NCI-H2107 treated with DMSO at 0.1 percent for 48 hours (cell line): ENCODE results near the gene GUCY2F.

Experiments
- DNase-seq: peaks from one replicate; lab custom pipeline; 2025; ENCODE audit not compliant: unreplicated experiment; lab: John Stamatoyannopoulos, UW

The GUCY2F gene

DNA sequence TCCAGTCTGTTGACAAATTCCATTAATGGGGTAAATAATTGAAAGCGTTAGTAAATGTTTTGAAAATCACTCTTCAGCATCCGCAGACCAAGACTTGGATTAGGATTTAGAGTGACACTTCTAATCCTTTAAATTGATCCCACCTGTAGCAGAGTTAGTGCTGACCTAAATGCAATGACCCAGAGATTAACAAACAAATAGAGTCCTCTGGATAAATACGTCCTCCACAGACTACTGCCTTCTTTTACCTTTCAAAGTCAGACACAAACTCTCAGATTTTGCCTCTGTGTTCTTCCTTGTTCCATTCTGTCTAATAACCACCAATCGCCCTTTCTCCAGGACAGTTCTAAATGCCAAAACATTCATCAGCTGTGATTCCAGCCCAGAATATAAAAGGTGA, at the start of gene GUCY2F:
GUCY2F (minus strand) TSS at position 101 of the 400 bp plus-strand sequence. CDS start 6,150 bp downstream, outside the sequence.
- DNase-seq = no peak

DNA sequence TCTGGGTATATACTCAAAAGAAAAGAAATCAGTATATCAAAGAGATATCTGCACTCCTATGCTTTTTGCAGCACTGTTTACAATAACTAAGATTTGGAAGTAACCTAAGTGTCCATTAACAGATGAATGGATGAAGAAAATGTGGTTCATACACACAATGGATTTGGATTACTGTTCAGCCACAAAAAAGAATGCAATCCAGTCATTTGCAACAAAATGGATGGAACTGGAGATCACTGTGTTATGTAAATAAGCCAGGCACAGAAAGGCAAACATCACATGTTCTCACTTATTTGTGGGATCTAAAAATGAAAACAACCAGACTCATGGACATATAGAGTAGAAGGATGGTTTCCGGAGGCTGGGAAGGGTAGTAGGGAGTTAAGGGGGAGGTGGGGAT, 37.1 kb upstream of the GUCY2F start:
- DNase-seq = no peak

DNA sequence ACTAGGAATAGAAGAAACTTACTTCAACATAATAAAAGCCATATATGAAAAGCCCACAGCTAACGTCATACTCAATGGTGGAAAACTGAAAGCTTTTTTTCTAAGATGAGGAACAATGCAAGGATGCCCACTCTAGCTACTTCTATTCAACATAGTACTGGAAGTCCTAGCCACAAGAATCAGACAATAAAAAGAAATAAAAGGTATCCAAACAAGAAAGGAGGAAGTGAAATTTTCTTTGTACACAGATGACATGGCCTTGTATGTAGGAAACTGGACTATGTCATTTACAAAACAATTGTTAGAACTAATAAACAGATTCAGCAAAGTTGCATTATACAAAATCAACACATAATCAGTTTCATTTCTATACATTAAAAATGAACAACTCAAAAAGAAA, 29.2 kb upstream of the GUCY2F start:
- no peak for DNase-seq

DNA sequence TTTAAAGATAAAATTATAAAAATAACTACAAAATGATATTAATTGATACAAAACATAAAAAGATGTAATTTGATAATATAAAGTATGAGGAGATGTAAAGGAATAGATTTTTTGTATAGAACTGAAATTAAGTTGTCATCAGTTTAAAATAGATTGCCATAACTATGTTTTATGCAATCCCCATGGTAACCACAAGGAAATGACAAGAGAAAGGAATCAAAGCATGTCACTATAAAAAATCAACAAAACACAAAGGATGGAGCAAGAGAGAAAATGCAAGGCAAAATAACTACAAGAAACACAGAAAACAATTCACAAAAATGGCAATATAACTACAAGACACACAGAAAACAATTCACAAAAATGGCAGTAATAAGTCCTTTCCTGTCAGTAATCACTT, 27.0 kb upstream of the GUCY2F start:
- no peak for DNase-seq

DNA sequence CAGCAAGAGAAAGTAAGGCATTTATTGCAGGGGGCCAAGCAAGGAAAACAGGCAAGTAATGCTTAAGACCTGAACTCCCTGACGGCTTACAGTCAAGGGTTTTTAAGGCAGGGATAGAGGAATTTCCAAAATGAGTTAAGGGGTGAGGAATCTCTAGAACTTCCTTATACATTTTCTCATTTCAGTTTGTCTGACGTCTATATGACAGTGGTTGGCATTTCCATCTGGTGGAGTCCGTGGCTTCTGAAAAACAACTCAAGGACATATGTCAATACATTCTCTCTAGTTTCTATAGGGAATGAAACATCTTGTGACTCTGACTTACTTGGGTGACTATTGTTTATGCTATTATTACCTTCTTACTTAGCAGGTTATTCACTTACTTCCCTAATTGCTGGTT, 19.3 kb upstream of the GUCY2F start:
- no peak for DNase-seq

DNA sequence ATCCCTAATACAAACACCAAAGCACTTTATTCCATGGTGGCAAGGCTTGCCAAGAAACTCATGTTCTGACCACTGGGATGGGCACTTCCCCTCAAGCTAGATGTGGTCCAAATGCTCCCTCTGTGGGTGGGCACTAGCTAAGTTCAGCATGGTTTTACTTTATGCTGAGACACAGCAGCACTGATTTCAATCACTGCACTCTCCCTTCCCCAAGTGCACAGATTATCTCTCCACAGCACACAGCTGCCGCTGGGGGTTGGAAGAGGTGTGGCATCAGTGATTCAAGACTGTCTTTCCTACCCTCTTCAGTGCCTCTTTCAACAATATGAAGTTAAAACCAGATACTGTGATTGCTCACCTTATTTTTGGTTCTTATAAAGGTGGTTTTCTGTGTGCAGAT, 16.5 kb upstream of the GUCY2F start:
- no peak for DNase-seq

DNA sequence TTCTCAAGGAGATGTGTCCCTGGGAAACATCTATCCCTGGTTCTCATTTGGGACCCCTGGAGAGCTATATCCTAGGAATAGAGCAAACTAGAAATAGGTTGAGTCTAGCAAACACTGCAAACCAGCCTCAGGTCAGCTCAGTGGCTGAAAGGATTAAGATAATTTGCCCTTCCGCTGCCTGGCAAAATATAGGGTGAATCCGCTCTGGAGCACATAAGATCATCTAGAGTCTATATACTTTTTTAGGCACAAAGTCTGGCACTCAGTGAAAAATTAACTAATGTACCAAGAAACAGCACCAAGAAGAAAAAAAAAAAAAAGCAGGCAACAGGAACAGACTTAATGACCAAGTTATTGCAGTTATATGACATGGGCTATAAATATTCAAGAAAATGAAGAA, 7.3 kb upstream of the GUCY2F start:
- no peak for DNase-seq

DNA sequence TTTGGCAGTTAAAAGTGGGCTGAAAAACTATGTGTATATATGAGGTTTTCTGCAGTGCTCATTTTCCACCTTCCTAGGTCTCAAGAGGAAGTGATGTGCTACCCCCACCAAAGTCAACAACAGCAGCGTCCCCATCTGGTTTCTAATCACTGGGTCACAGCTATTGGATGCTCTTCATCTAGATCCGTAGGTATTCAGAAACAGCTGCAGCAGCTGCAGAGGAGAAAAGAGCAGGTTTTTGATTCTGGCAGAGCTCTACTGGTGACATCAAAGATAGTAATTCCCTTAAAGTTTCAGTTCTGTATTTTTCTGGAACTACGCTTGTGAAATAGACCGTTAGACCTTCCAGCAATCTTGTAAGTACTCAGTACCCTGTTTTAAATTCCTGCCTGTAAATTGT, 5.8 kb upstream of the GUCY2F start:
- DNase-seq = no peak

DNA sequence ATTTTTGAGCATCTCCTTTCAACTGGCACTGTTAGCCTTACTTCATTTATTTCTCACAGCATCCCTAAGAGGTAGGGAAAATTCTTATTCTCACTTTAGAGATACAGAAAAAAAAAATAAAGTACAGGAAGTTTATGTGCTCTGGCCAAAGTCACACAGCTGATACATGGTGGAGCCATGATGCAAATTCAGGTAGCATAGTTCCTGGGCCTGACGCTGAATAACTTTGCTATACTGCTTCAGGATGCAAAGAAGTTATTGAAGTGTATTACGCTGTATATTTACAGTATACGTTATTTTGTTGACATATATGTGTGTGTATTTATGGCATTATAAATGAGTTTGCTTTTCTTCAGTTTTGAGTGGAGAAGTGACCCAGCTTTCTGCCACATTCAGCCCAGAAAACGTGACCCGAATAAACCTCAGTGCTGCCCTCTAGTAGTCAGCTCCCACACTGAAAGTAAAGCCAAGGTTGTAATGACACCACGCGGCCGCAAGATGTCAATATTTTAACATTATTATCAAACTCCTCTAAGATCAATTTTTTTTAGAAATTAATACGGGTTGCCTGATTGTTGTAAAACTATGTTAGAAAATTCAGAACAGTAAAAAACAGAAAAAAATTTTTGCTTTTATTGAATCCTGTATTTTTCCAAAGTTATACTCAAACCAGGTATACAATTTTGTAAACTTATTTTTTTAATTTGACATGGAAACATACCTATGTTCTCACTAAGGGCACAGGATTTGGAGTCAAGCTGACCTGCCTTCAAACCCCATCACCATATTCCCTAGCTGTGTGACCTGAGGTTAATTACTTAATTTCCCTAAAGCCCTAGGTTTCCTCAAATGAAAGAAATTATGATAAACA, 3.8 kb upstream of the GUCY2F start:
- DNase-seq = peak; percentile 18

DNA sequence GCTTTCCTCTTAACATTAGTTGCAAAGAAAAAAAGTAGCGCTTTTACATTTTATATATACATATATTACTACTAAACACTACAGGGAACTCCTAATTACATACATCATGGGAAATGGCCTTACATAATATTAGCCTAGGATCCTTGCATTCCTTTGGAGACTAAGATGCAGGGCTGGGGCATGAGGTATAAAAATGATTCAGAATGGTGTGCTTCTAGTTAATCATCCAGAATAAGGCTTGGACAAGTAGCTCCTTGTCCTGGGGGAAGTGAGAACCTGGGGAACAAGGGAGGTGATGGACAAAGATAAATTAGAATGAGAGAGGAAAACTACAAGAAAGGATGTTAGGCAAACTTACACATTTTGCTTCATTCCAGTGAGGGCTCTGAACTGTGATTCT, 3.0 kb upstream of the GUCY2F start:
- DNase-seq = no peak

DNA sequence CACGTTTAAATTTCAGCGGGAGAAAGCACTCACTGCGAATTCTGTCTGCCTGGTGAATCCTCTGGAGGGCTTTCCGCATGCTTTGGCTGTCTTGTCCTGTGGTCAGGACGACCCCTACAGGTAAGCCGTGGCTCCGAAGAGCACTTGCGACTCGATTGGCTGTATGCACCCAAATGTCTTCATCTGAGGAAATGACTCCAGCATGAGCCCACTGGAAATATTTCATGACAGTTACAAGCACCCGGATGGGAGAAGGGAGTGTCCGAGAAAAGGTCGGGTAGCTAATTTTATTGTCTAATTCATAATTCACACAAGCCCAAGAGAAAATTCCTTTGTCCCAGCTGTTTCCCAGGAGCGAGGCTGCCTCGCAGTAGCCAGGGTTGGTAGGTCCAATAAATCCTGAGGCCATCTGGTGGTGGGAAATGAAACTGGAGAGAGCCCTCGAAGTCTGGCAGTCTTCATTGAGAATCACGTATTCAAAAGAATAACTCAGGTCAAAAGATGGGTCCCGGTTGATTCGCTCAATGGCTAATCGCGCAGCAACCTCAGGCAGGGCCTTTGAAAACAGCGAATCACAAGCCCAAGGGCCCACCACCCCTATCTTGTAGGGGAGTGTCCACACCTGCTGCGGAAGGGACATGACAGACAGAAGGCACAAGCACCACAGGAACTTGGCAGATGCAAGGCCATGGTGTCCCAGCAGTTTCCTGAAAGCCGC, 6.6 kb downstream of the GUCY2F start:
- DNase-seq = peak; percentile 8

DNA sequence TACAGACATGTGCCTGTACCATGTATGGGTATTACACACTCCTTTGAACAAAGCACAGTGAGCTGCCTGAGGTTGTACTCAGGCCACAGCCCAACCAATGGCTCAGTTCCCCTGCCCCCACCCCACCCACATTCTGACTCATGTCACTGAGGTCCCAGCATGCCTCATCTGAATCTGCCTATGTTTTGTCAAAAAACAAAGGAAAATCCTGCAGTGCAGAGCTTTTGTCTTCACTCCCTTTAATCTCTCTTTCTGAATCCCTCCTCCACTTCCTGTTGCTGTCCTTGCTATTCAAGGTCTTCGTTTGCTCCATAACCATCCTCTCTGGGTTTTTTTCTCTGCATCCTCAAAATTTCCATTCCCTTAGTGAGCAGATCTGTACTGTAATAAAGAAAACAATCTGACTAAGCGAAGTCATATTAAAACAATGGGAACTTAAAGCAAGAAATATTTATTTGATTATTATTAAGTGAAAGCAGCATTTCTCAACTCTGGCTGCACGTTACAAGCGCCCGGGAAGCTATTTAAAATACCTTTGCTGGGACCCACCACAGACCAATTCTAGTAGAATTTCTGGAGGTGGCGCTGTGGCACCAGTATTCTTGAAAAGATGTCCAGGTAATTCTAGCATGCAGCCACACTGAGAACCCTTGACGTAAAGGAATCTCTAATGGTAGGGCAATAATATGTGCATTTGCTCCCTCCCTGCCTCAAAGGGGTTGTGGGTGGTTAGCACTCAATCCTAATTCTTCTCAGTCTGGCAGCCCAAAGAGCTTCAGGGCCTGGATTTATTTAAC, 8.7 kb downstream of the GUCY2F start:
- DNase-seq = no peak

DNA sequence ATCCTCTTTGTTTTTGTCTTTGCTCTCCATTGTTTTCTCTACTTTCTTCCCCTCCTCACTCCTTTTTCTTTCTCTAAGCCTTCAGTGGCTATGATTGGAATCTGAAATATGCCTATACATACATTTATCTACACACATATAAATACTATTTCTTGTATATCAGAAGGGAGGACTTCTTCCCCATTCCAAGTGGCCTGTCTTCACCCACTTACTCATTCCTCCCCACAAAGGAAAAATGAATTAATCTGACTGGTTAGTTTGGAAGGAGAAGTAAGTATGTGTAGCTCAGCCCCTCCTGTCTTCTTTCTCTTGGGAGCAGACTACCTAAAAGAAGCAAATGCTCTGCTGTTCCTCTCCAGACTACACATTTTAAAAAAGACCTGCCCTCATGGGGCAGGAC, 17.7 kb downstream of the GUCY2F start:
- DNase-seq = no peak

DNA sequence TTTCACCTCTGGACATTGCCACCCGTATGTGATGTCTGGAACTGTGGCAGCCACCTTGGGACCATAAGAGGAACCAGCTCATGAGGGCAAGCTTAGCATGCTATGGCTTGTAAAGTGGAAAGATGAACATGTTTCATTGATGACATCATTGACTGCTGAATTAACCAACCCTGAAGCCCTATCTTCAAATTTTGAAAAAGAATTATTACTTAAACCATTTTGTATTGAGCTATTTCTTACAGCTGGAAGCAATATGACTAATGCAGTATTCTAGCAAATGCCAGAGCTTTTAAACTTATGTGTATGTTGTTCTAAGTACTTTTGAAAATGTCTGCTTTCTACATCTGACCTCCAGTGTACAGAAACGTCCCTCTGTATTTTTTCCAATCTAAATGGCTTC, 18.1 kb downstream of the GUCY2F start:
- no peak for DNase-seq

DNA sequence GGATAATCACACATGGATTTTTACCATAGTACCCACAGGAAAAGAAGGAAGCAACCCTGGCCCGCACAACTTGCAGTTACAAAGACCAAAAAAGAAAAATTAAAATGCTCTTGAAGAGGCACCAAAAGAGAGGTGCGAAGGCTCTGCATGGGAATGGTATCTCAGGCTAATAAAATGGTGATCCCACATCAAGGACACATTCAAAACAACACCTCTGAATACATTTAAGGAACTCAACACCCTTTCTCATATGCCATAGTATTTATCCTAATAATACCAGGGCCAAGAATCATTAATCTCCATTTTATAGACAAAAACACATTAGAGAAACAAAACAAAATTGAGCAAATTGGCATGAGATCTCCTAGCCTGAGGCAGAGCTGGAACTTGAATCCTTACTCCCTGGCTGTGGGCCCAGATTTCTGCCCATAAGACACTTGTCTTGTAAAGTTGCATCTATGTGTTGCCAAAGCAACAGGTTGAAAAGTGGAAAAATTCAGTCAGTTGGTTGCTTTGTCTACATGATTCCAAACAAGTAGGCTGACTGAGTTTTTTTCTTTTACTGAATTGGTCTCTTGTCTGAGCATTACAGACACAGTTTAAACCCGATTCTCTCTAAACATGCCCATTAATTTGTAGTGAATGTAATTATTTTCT, 33.5 kb downstream of the GUCY2F start:
- DNase-seq = no peak

DNA sequence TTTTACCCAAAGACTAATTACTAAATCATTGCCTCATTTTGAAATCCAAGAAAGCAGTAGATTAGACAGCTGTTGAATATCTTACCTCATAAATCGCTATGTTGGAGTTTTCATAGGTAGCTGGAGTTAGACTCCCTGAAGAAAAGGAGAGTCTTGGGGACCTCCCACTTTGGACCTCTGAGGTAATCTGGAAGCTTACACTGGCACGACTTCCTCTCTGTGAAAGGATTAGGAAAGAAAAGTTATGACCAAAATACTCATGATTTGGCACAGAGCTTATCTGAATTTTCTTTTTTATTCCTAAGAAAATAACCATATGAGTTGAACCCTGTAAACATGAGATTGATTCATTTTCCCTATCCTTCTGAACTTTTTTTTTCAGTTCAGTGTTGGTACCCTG, 40.6 kb downstream of the GUCY2F start:
- DNase-seq = no peak

DNA sequence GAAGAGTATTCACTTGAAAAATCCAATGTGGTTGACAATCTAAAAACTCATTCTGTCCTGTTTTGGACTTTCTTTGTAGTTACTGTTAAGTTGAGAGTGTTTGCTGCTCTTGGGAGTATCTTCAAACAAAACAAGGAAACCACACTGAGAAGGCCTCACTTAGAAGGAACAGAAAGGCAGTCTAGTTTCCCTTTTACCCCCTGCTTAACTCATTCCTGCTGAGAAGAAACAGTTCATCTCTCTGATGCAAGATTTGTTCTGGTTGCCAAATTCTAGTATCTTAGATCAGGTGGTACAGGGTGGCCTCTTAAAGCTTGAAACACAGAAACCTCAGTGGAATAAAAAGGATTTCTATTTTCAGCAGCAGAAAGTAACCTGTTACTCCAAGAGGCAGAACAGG, 41.4 kb downstream of the GUCY2F start:
- no peak for DNase-seq

DNA sequence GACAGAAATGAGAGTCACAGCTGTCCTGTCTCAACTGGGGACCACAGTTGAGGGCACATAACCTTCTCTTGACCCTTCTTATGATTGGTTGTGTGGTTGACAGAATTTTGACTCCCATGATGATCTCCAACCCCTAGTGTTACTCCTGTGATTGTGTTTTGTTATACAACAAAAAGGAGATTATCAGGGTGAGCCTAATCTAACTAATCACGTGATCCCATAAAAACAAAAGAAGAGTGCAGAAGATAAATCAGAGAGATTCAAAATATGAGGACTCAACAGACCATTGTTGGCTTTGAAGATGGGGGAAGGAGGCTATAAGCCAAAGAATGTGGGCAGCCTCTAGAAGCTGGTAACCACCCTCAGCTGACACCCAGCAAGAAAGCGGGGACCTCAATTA, 72.7 kb downstream of the GUCY2F start:
- DNase-seq = no peak

DNA sequence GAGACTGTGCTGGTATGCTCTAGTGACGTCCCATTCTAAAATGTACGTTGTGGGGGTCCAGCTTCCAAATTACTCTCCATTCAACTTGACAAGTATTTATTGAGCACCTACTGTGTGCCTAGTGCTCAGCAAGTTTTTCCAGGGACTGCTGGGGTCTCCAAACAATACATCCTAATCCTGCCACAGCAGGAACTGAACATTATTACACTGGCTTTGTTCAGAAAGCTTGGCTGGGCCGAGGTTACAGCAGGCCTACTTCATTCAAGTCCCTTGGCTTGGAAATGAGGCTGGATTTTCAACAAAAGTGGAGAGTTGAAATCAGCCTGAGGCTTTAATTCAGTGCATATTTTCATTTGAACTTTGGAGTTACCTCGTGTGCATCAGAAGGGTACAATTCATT, 78.0 kb downstream of the GUCY2F start:
- no peak for DNase-seq

DNA sequence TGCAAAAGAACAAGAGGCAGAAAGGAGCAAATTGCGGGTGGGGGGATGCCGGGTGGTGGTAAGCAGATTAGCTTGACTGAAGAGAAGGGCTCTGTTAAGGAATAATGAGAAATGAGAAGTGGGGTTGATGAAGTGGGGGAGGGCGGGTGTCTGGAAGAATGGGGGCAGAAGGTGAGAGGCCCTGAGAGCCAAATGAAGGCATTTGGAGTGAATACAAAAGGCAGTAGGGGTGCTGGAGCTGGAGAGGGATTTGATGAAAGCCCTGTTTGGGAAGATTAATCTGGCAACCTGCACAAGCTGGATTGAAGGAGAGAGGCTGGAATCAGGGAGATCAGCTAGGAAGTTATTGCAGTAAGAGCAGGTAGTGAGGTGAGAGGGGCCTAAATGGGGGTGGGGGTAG, 82.1 kb downstream of the GUCY2F start:
- DNase-seq = no peak

DNA sequence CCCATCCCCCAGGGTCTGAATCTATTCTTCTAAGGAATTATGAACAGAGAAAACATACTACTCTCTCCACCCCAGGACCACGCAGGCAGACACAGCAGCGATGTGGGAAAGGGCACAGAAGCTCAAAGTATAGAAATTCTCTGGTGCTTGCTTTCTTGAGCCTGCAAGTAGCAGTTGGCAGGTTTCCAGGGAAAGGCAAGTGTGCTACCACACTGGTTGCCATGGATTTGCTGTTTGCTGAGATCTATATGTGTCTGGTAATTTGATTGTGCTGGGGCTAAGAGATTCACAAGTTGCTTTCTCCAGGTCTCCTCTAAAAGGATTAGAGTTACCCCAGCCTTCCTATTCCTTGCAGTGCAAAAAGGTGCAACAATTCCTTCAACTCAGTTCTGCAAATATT, 83.1 kb downstream of the GUCY2F start:
- DNase-seq = no peak
